Measurements from ENCODE around the gene FBXL13.
"Not testable (repeated sequence)": the region's sequence is repeated elsewhere in the genome, so short reads cannot be mapped to it uniquely, and the experiment has no call there.

FBXL13 gene

GRCh38 chr7:102810916-102811315, 263.7 kb downstream of the FBXL13 start:
- no peak for DNase-seq

- no peak for DNase-seq
Observed at GRCh38 chr7:102806613-102807012, 268.0 kb downstream of the FBXL13 start.

GRCh38 chr7:102795987-102796595, 278.5 kb downstream of the FBXL13 start:
- not testable (repeated sequence) for DNase-seq

GRCh38 chr7:102794567-102794966, 280.0 kb downstream of the FBXL13 start:
- DNase-seq: peak; percentile 49

- DNase-seq: not testable (repeated sequence)
Observed at GRCh38 chr7:102791831-102792230, 282.8 kb downstream of the FBXL13 start.

- not testable (repeated sequence) for DNase-seq
Observed at GRCh38 chr7:102791367-102791766, 283.2 kb downstream of the FBXL13 start.

- not testable (repeated sequence) for DNase-seq
Observed at GRCh38 chr7:102790364-102791100, 284.1 kb downstream of the FBXL13 start.

- not testable (repeated sequence) for DNase-seq
Observed at GRCh38 chr7:102788770-102789169, 285.8 kb downstream of the FBXL13 start.

GRCh38 chr7:102780926-102781325, 293.7 kb downstream of the FBXL13 start:
- not testable (repeated sequence) for DNase-seq

GRCh38 chr7:102778663-102779062, 295.9 kb downstream of the FBXL13 start:
- DNase-seq: not testable (repeated sequence)

GRCh38 chr7:102776217-102776616, 298.4 kb downstream of the FBXL13 start:
- DNase-seq: not testable (repeated sequence)

- not testable (repeated sequence) for DNase-seq
Observed at GRCh38 chr7:102770467-102770866, 304.1 kb downstream of the FBXL13 start.

GRCh38 chr7:102769657-102770192, 304.9 kb downstream of the FBXL13 start:
- not testable (repeated sequence) for DNase-seq

- not testable (repeated sequence) for DNase-seq
Observed at GRCh38 chr7:102763295-102763905, 311.2 kb downstream of the FBXL13 start.
